Measurements from ENCODE around the gene BMP7.

- TF ChIP-seq GATA2 (IDR thresholded peaks at IDR 0.05; ENCODE audit: low read depth, low read length) (no peak), GATA3 (IDR thresholded peaks at IDR 0.05; ENCODE audit: low read depth, low read length) (no peak)
Observed at GRCh38 chr20:57259938-57260921, 6.2 kb downstream of the BMP7 start.

All from SH-SY5Y (cell line).